Progenitor cell of endocrine pancreas (in vitro differentiated cells): ENCODE measurements around the gene PPM1H. TPM values are rescaled to one million over a fixed set of nuclear protein-coding genes. Genes with fewer than 3 reads are reported as not detected.

Experiments
- DNase-seq: peaks from one replicate; pipeline ENCODE4 v3.0.0; 2021; ENCODE audit warnings: low spot score; ENCODE audit not compliant: unreplicated experiment
- H3K27ac Mint-ChIP-seq: 2 replicates; pipeline ENCODE4 v1.8.0; 2021; ENCODE audit warnings: mild to moderate bottlenecking, moderate library complexity, mixed read lengths
- H3K27me3 Mint-ChIP-seq: 2 replicates; pipeline ENCODE4 v1.8.0; 2021; ENCODE audit warnings: mixed read lengths
- H3K36me3 Mint-ChIP-seq: 2 replicates; pipeline ENCODE4 v1.8.0; 2022; ENCODE audit warnings: mixed read lengths; ENCODE audit not compliant: insufficient read depth
- H3K4me1 Mint-ChIP-seq: 2 replicates; pipeline ENCODE4 v1.8.0; 2021; ENCODE audit warnings: low read depth, mixed read lengths
- H3K4me3 Mint-ChIP-seq: 2 replicates; pipeline ENCODE4 v1.8.0; 2021; ENCODE audit warnings: low read depth, mild to moderate bottlenecking, moderate library complexity, mixed read lengths
- H3K9me3 Mint-ChIP-seq: 2 replicates; pipeline ENCODE4 v1.8.0; 2021; ENCODE audit warnings: low read depth, mixed read lengths
- CTCF ChIP-seq: fragments of 200-600 bp; sonication (generic); IDR thresholded peaks from one replicate; pipeline ENCODE4 v1.5.0; 2021; ENCODE audit warnings: antibody characterized with exemption, mild to moderate bottlenecking; ENCODE audit not compliant: unreplicated experiment
- total RNA-seq: library from RNA; stranded (reverse); gene quantifications from 2 replicates; pipeline ENCODE4 v1.2.1, GENCODE V29; 2021

The PPM1H gene
- total RNA-seq, 1 donor from 2014 or later, result 25.4 TPM

GRCh38 chr12:62866451-62867082 is 68.4 kb downstream of the PPM1H start:
- H3K4me3 Mint-ChIP-seq, result no peak overlapping the region
- no peak for TF ChIP-seq CTCF
- H3K27me3 Mint-ChIP-seq, result peaks cover 2% of the 10 kb centered on the region
- H3K9me3 Mint-ChIP-seq, result peaks cover 5% of the 10 kb centered on the region
- H3K4me1 Mint-ChIP-seq, result peaks cover 13% of the 10 kb centered on the region
- H3K36me3 Mint-ChIP-seq, result peaks cover 3% of the 10 kb centered on the region
- peak overlapping the region; percentile 90 for H3K27ac Mint-ChIP-seq
- DNase-seq, result no peak

GRCh38 chr12:62865937-62866336 is 69.0 kb downstream of the PPM1H start:
- Mint-ChIP-seq H3K27ac (peak overlapping the region; percentile 90), H3K27me3 (peaks cover 2% of the 10 kb centered on the region), H3K4me1 (peaks cover 13% of the 10 kb centered on the region), H3K9me3 (peaks cover 2% of the 10 kb centered on the region), H3K4me3 (no peak overlapping the region), H3K36me3 (peaks cover under 1% of the 10 kb centered on the region)
- no peak for TF ChIP-seq CTCF
- DNase-seq, result no peak

- H3K27me3 Mint-ChIP-seq, result peaks cover 2% of the 10 kb centered on the region
- no peaks in the 10 kb centered on the region for H3K36me3 Mint-ChIP-seq
- H3K9me3 Mint-ChIP-seq, result no peaks in the 10 kb centered on the region
- no peak for DNase-seq
- H3K4me3 Mint-ChIP-seq, result no peak overlapping the region
- peaks cover 13% of the 10 kb centered on the region for H3K4me1 Mint-ChIP-seq
- no peak for TF ChIP-seq CTCF
- H3K27ac Mint-ChIP-seq, result peak overlapping the region; percentile 1
These were observed 69.9 kb downstream of the PPM1H start for GRCh38 chr12:62865065-62865464.

- H3K4me3 Mint-ChIP-seq, result no peak overlapping the region
- H3K4me1 Mint-ChIP-seq, result peaks cover 13% of the 10 kb centered on the region
- no peak for DNase-seq
- no peaks in the 10 kb centered on the region for H3K36me3 Mint-ChIP-seq
- H3K27me3 Mint-ChIP-seq, result peaks cover 2% of the 10 kb centered on the region
- H3K27ac Mint-ChIP-seq, result no peak overlapping the region
- H3K9me3 Mint-ChIP-seq, result no peaks in the 10 kb centered on the region
- TF ChIP-seq CTCF, result no peak
These were observed 72.6 kb downstream of the PPM1H start for GRCh38 chr12:62862259-62862881.

GRCh38 chr12:62861586-62861985 is 73.4 kb downstream of the PPM1H start:
- no peaks in the 10 kb centered on the region for H3K36me3 Mint-ChIP-seq
- H3K27me3 Mint-ChIP-seq, result peaks cover 2% of the 10 kb centered on the region
- TF ChIP-seq CTCF, result no peak
- no peak overlapping the region for H3K4me3 Mint-ChIP-seq
- H3K9me3 Mint-ChIP-seq, result no peaks in the 10 kb centered on the region
- H3K4me1 Mint-ChIP-seq, result peaks cover 6% of the 10 kb centered on the region
- DNase-seq, result no peak
- no peak overlapping the region for H3K27ac Mint-ChIP-seq
